GM12874 (cell line): ENCODE results near the gene COL6A1.

ENCODE experiments used
- CTCF ChIP-seq: IDR thresholded peaks from 2 replicates; pipeline ENCODE4 v1.5.1; 2011; ENCODE audit warnings: low read depth, mild to moderate bottlenecking, control low read depth, low read length, moderate library complexity; ENCODE audit not compliant: insufficient read depth

Gene COL6A1

DNA sequence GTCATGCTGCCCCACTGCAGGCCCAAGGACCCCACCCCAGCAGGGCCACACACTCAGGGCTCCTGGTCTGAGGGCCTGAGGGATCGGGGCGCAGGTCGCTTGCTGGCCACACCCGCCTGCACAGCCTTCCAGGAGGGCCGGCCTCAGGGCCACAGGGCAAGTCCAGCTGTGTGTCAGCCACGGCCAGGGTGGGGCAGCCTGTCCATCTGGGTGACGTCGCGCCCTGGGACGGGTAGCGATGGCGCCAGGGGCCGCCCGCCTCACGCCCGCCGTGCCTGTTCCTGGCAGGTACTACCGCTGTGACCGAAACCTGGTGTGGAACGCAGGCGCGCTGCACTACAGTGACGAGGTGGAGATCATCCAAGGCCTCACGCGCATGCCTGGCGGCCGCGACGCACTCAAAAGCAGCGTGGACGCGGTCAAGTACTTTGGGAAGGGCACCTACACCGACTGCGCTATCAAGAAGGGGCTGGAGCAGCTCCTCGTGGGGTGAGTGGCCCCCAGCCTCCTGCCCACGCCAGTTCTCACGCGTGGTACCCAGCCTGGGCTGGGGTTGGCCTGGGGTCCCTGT is 2.5 kb downstream of the COL6A1 start:
- TF ChIP-seq CTCF, result no peak

DNA sequence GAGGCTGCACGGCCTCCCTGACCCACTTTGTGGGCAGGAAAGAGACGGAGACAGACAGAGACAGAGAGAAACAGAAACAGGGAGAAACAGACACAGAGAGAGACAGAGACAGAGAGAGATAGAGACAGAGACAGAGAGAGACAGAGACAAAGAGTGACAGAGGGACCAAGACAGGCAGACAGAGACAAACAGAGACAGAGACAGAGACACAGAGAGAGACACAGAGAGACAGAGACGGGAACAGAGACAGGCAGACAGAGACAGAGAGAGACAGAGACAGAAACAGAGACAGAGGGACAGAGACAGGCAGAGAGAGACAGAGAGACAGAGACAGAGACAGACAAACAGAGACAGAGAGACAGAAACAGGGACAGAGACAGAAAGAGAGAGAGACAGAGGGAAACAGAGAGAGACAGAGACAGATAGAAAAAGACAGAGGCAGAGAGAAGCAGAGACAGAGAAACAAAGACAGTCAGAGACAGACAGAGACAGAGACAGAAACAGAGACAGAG is 3.1 kb downstream of the COL6A1 start:
- no peak for TF ChIP-seq CTCF

- TF ChIP-seq CTCF, result no peak
These were observed 4.1 kb downstream of the COL6A1 start for GRCh38 chr21:45985471-45986315.

DNA sequence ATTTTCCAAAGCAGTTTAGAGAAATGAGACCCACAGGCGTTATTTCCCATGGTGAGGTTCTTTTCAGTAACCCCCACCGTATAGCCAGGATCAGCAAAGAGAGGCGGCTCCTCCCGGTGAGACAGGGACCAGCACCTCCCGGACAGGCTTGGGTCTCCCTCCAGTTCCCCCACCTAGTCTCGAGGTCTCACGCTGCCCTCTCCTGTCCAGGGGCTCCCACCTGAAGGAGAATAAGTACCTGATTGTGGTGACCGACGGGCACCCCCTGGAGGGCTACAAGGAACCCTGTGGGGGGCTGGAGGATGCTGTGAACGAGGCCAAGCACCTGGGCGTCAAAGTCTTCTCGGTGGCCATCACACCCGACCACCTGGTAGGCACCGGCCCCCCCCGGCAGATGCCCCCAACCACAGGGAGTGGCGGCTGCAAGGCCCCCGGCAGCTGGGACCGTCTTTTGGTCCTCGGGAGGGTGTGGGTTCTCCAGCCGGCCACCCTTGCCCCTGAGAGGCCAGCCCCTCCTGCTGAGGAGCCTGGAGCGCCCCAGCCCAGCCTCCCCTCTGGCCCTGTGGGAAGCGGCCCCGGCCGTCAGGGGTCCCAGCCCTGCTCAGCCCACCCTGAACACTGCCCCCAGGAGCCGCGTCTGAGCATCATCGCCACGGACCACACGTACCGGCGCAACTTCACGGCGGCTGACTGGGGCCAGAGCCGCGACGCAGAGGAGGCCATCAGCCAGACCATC is 4.9 kb downstream of the COL6A1 start:
- TF ChIP-seq CTCF, result no peak

DNA sequence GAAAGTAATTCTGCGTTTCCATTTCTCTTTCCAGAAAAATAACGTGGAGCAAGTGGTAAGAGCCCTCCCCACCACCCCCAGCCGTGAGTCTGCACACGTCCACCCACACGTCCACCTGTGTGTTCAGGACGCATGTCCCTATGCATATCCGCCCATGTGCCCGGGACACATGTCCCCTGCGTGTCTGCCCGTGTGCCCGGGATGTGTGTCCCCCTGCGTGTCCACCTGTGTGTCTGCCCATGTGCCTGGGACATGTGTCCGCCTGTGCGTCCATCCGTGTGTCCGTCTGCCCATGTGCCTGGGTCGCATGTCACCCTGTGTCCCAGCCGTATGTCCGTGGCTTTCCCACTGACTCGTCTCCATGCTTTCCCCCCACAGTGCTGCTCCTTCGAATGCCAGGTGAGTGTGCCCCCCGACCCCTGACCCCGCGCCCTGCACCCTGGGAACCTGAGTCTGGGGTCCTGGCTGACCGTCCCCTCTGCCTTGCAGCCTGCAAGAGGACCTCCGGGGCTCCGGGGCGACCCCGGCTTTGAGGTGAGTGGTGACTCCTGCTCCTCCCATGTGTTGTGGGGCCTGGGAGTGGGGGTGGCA is 5.6 kb downstream of the COL6A1 start:
- no peak for TF ChIP-seq CTCF

DNA sequence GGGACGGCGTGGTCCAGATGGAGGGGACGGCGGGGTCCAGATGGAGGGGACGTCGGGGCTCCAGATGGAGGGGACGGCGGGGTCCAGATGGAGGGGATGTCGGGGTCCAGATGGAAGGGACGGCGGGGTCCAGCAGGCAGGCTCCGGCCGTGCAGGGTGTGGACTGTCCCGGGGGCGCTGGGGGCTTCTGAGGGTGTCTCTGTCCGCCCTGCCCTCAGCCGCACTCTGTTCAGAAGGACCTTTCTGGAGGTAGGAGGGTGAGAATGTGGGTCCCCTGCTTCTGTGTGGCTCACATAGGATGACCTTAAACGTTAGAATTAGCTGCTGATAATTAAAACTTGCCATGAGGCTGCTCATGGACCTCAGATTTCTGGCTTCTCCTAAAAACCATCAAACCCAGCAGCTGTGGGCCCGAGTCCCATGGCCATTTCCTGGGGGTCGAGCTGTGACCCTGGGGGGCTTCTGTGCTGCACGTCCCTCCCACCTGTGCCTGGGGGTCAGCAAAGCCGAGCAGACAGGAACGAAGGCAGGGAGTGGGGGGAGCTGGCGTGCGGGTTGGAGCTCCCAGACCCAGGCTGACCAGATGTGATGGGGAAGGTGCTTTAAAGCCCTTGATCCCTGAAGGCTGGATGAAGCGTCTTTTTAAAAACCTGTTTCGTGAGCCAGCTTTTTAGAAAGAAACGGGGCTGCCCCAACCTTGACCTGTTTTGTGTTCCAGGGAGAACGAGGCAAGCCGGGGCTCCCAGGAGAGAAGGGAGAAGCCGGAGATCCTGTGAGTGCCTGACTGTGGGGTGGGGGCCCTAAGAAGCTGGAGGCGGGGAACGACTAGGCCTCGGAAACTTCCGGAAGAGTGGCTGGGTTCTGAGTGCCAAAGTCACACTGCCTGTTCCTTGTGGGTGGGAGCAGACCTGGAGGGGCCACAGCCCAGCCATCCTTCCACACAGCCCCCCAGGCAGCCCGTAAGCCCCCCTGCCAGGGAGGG is 7.1 kb downstream of the COL6A1 start:
- TF ChIP-seq CTCF, result no peak
